GM08714 (cell line): Measurements from ENCODE around the gene ROBO4.

Experiments
- H3K4me3 ChIP-seq: fragments of 200-500 bp; sonication (Bioruptor generic); 2 replicates; pipeline ENCODE4 v1.5.1; 2014; ENCODE audit warnings: mild to moderate bottlenecking, low read length, inconsistent platforms
- ZNF274 ChIP-seq: IDR thresholded peaks from 2 replicates; pipeline ENCODE4 v1.6.1; 2012; ENCODE audit warnings: mild to moderate bottlenecking, low read depth, low read length

Gene ROBO4

DNA sequence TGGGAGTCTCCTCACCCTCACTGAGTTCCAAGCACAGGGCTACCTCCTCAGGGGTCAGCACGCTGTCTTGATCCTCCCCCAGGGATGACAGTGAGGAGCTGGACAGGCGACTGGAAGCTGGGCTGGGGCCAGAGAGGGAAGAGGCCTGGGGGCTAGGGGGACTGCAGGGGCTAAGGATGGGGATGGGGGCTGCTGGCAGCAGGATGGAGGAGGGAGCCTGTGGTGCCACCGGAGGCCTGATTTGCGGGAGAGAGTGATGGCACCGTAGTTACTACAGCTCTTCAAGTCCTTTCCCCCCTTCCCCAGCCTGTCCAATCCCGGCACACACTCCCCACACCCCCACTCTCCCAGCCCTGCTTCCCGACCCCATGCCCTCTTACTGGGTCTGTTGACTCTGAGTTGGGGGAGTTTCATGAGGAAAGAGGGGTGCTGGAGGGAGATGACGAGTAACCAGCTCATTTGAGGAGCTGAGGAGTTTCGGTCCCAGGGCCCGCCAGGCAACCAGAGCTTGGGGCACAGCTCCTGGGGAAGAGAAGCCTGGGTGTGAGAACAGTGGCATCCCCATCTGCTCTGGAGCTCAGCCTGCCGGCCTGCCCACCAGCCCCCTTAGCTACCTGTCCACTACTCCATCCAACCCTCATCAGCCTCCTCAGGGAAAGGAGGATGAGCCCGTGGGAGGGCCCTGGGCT lies 10.5 kb downstream of the ROBO4 start:
- no peak for TF ChIP-seq ZNF274

DNA sequence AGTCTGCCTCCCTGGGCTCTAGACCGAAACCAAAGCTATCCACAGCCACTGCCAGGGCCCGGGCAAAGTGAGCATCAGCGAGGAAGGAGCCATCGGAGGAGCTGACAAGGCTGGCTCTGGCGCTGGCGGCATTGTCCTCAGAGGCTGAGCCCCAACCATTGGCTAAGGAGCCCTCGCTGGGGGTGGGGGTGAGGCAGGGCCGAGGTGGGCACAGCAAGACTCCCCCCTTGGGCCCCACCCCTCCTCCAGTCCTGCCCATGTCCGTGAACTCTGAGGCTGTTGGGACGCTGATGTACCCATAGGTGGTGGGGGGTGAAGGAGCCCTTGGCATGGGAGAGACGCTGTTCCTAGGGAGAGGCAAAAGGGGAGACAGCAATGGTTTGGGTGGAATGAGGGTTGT lies 11.2 kb downstream of the ROBO4 start:
- no peak overlapping the region for H3K4me3 ChIP-seq
- TF ChIP-seq ZNF274: no peak

More for the DNA sequence above, 10.5 kb downstream of the ROBO4 start:
- H3K4me3 ChIP-seq: no peak overlapping the region

DNA sequence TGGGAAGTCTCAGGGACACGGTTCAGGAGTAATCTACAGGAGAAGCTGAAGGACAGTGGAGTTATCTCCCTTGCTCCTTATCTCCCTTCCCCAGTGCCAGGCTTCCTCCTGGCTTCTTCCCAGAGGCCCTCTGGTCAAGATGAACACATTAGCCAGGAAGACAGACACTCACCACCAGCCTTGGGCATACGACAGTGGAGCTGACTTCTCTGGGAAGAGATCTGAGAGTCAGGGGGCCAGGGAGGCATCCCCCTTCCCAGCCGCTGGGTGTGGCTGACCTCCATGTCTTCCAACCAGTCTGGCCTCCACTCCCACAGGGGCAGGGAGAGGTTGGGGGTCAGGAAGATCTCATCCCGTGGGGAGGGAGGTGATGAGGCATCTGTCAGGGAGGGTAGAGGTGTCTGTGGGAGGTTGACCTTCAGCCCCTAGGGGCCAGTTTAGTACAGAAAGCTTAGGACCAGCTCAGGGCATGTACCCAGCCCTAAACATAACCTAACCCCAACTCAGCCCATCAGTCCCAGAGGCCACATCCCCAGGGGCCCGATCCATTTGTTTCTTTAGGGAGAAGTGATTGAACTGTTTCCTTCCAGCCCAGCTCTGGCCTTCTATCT lies 12.7 kb downstream of the ROBO4 start:
- H3K4me3 ChIP-seq: no peak overlapping the region
- no peak for TF ChIP-seq ZNF274

DNA sequence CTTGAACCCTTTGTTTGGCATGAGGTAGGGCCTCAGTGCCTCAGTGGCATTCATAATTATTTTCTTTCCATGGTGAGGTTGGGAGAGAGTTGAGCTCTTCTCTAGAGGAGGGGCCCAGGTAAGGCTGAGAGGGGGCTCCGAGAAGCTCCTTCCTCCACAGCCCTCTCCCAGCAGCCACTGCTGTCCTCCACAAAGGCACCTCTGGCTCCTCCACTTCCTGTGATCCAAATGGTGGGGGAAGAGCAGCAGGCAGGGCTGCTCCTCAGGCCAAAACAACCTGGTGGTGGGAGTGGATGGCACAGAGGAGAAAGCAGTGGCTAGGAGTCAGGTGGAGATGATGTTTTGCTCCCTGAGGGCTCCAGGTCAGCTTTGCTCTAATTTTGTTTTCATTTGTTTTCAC lies 13.3 kb downstream of the ROBO4 start:
- H3K4me3 ChIP-seq: no peak overlapping the region
- TF ChIP-seq ZNF274: no peak

DNA sequence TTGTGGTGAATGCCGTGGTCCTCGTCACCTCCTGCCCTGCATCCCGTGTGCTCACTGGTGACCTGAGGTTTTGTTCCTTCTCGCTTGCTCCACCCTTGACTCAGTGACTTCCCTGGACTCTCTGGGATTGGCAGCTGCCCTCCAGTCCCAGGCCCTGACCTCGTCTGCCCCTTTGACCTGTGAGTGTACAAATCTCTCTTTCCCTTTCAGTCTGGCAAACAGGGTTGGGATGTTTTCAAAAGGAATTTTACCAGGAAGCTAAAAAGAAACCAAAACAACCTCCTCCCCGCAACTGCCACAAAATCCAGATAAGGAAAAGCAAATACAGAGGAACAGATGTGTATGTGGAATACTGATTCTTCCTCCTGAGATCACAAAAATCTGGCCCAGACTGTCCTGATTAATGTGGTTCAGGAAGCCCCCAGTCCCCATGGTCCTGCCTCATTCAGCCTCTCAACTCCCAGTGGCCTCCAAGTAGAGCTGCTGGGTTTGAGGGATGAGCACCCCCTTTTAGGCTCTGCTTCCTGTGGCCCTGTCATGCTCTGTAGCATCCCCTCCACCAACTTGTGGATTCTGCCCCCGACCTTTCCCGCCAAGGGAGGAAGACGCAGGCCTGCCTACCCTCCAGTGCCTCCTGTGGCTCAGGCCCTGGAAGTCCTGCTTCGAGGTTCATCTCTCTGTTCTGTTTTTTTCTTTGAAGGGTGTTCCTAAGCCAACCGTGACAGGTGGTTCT lies 15.2 kb downstream of the ROBO4 start:
- no peak overlapping the region for H3K4me3 ChIP-seq
- TF ChIP-seq ZNF274: no peak

DNA sequence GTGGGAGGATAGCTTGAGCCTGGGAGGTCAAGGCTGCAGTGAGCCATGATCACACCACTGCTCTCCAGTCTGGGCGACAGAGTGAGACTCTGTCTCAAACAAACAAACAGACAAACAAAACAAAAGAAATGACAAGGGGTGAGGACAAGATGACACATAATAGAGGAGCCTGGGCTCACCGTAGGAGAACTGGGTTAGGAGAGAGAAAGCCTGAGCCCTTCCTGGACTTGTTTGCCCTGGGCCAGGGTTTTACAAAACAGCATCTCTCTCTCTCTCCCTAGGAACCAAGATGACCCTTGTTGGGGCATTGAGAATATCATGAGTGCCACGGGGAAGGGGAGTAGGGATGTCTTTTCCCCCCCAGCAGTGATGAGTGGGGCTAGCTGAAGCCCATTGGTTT lies 16.7 kb downstream of the ROBO4 start:
- TF ChIP-seq ZNF274: no peak
- H3K4me3 ChIP-seq: no peak overlapping the region

DNA sequence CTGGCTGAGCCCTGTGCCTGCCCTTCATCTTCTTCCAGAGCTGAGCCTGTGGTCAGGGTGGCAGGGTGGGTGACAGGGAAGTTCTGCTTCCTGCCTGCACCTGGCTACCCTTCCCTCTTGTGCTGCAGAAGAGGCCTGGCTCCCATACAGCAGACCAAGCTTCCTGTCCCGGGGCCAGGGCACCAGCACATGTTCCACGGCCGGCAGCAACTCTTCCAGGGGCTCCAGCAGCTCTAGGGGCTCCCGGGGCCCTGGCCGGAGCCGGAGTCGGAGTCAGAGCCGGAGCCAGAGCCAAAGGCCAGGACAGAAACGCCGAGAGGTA lies 17.4 kb downstream of the ROBO4 start:
- no peak overlapping the region for H3K4me3 ChIP-seq
- no peak for TF ChIP-seq ZNF274

DNA sequence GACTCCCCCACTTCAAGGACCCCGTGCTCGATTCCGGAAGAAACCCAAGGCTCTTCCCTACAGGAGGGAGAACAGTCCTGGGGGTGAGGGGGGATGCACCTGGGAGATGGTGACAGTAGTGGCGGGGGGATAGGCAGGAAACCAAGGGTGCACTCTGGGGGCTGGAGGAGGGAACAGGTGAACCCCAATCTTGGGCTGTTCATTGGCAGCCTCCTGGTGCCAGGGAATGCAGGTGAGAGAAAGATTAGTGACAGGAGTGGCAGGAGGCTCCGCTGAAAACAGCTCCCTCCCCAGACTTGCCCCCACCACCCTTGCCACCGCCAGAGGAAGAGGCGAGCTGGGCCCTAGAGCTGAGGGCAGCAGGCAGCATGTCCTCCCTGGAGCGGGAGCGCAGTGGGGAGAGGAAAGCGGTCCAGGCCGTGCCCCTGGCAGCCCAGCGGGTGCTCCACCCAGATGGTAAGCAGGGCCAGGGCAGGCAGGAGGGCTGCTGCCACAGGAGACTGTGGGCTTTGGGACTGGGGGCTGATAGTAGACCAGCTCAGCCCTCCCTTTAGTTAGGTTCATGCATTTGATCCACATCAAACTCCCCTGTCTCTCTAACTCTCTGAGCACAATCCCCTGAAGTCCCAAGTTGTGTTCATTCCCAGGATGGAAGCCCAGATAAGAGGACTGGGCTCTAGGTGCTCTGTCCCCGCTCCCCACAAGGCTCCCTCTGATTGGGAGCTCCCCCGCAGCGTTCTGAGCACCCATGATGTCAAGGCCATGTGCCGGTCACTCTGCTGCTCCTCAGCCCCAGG lies 18.0 kb downstream of the ROBO4 start:
- TF ChIP-seq ZNF274: no peak
- no peak overlapping the region for H3K4me3 ChIP-seq

DNA sequence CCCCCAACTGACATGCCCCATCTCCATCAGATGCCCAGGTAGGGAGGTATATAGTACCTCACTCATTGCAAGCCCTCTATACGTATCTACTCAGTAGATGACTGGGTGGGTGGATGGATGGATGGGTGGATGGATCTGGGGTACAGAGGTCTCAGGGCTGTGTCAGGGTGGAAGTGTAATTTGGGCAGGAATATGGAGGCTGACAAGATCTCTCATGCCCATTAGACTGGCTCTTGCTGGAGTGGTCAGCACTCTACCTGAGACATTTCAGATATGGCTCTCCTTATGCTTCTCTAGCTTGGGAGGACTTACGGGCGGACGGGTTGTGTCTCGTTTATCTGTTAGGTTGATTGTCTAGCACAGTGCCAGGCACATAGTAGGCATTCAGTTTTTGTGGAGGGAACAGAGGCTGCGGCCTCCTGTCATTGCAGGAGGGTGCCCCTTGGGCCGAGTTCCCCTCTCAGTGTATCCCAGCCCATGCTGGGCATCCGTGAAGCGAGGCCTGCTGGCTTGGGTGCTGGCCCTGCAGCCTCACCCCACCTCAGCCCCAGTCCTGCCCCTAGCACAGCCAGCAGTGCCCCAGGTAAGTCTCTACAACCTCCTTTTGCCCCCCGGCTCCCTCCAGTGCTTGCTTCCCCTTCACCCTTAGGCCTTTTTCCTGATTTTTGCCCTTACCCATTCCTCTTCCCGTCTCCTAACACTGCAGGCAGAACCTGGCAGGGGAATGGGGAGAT lies 18.7 kb downstream of the ROBO4 start:
- TF ChIP-seq ZNF274: no peak
- H3K4me3 ChIP-seq: no peak overlapping the region

DNA sequence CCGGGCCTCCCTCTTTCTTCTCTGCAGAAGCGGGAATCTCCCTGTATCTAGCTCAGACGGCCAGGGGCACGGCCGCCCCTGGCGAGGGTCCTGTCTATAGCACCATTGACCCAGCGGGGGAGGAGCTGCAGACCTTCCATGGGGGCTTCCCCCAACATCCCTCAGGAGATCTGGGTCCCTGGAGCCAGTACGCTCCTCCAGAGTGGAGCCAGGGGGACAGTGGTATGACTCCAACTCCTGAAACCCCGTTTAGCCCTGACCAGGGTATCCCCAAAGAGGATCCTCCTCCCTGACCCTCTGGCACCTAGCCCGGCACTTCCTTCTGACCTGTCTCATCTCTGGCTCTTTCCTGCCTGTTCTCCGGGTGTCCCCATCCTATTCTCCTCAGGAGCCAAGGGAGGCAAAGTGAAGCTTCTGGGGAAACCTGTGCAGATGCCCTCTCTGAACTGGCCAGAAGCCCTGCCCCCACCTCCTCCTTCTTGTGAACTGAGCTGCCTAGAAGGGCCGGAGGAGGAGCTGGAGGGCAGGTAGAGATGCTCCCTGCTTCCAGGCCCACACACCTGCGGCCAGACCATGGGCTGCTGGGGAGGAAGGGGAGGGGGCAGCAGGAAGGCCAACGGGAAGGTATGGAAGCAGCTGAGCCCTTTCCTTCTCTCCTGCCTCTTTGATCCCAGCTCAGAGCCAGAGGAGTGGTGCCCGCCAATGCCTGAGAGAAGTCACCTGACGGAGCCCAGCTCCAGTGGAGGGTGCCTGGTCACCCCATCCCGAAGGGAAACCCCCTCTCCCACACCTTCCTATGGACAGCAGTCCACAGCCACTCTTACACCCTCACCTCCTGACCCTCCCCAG lies 19.5 kb downstream of the ROBO4 start:
- no peak overlapping the region for H3K4me3 ChIP-seq
- TF ChIP-seq ZNF274: no peak

DNA sequence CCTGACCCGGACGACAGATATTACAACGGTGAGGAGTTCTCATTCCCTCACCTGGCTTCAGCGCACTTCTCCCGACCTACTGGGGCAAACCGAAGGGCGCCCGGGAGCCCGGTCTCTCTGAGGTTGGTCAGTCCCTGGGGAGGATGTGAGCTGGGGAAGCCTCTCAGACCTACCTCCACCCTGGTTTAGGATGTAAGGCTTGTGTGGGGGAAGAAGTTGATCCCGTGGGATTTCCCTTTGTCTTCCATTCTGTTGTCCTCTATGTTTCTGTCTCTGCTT lies 20.1 kb downstream of the ROBO4 start:
- no peak for TF ChIP-seq ZNF274
- no peak overlapping the region for H3K4me3 ChIP-seq

DNA sequence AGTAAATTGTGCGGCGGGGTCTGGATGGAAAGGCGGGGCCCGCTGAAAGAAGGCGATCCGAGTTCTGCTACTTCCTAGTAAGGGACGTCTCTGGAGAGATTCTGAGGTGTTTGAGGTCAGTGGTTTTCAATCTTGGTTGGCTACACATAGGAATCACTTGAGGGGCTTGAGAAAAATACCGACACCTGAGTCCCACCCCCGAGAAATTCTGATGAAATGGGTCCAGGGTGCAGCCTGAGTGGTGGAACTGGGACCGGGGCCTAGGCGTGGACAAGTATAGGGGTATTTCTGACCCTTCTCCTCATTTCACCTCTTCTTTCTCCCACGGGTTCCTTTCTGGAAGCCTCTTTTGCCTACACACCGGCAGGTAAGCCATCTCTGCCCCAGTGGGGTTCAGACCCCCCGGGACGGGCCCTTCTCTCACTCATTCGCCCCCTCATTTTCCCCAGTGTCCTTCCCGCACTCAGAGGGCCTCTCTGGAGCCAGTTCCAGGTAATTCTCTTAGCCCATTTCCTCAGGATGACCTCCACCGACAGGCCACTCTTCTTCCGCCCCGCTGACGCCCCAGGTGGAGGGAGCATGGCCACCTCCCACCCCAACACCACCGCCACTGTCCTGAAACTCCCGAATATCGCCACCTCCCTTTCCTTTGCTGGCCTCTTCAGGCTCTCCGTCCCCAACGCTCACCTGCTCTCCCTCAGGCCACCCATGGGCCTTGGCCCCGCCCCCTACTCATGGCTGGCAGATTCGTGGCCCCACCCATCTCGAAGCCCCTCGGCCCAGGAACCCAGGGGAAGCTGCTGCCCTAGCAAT lies 20.6 kb downstream of the ROBO4 start:
- TF ChIP-seq ZNF274: no peak
- H3K4me3 ChIP-seq: peak overlapping the region; percentile 49; the same call in 1 of the 2 replicates
